HuH-7 (cell line): ENCODE data around the gene GAPDHS.
A peak's percentile ranks its signal among the peaks of the same experiment; 100 is the strongest.

ENCODE experiments used
- DNase-seq: peaks from one replicate; pipeline ENCODE4 v3.0.0; 2011; ENCODE audit warnings: low spot score

Gene GAPDHS

GRCh38 chr19:35539850-35540249, 6.6 kb downstream of the GAPDHS start:
- DNase-seq: no peak

- DNase-seq: no peak
Observed at GRCh38 chr19:35540356-35540927, 7.2 kb downstream of the GAPDHS start.

- no peak for DNase-seq
Observed at GRCh38 chr19:35542209-35542608, 9.0 kb downstream of the GAPDHS start.

GRCh38 chr19:35543280-35544109, 10.2 kb downstream of the GAPDHS start:
- no peak for DNase-seq

- no peak for DNase-seq
Observed at GRCh38 chr19:35544110-35544802, 11.0 kb downstream of the GAPDHS start.

- DNase-seq: peak; percentile 100
Observed at GRCh38 chr19:35545001-35545854, 12.0 kb downstream of the GAPDHS start, which contains the start of gene TMEM147. Gene TMEM147 (plus strand): TSS chr19:35545626. CDS start chr19:35545740, 114 bp downstream.

GRCh38 chr19:35545855-35546381, 12.7 kb downstream of the GAPDHS start:
- DNase-seq: peak; percentile 68

GRCh38 chr19:35546532-35546931, 13.3 kb downstream of the GAPDHS start:
- DNase-seq: no peak

- peak; percentile 96 for DNase-seq
Observed at GRCh38 chr19:35549174-35549788, 16.0 kb downstream of the GAPDHS start.

GRCh38 chr19:35549879-35550523, 16.7 kb downstream of the GAPDHS start:
- DNase-seq: no peak

GRCh38 chr19:35551091-35551810, 18.0 kb downstream of the GAPDHS start:
- DNase-seq: no peak

GRCh38 chr19:35552534-35553384, 19.5 kb downstream of the GAPDHS start:
- no peak for DNase-seq

GRCh38 chr19:35553385-35554000, 20.2 kb downstream of the GAPDHS start:
- no peak for DNase-seq

GRCh38 chr19:35554076-35554475, 20.8 kb downstream of the GAPDHS start:
- no peak for DNase-seq

GRCh38 chr19:35555301-35556005, 22.2 kb downstream of the GAPDHS start:
- DNase-seq: peak; percentile 90

GRCh38 chr19:35556025-35556590, 22.9 kb downstream of the GAPDHS start:
- DNase-seq: no peak

GRCh38 chr19:35556846-35557538, 23.7 kb downstream of the GAPDHS start:
- DNase-seq: no peak
